HEK293T (cell line): Measurements from ENCODE around the gene MAD1L1.
"Not testable (repeated sequence)": the region's sequence is repeated elsewhere in the genome, so short reads cannot be mapped to it uniquely, and the experiment has no call there.

Experiments used
- CTCF ChIA-PET: fragments of 350-600 bp; formaldehyde crosslinking; extraction: SDS; loops from one replicate; lab custom pipeline; 2021; ENCODE audit warnings: antibody characterized with exemption, inconsistent platforms; lab: Yijun Ruan, JAX
- POLR2A ChIA-PET: fragments of 350-600 bp; formaldehyde crosslinking; extraction: SDS; loops from one replicate; lab custom pipeline; 2020; ENCODE audit warnings: antibody characterized with exemption, inconsistent platforms; lab: Yijun Ruan, JAX
- DNase-seq: peaks from one replicate; pipeline ENCODE4 v3.0.0; 2012; ENCODE audit warnings: mixed read lengths; ENCODE audit errors: extremely low spot score
- ARNT ChIP-seq: fragments of 450-650 bp; IDR thresholded peaks from 2 replicates; pipeline ENCODE4 v1.6.1; 2017; ENCODE audit warnings: mild to moderate bottlenecking
- BHLHE40 ChIP-seq: fragments of 450-650 bp; IDR thresholded peaks from 2 replicates; pipeline ENCODE4 v1.6.1; 2016; ENCODE audit warnings: mild to moderate bottlenecking, moderate library complexity, borderline replicate concordance
- CTBP1 ChIP-seq: fragments of 450-650 bp; IDR thresholded peaks from 2 replicates; pipeline ENCODE4 v1.6.1; 2016; ENCODE audit warnings: borderline replicate concordance
- ELF4 ChIP-seq: fragments of 450-650 bp; IDR thresholded peaks from 2 replicates; pipeline ENCODE4 v1.6.1; 2017; ENCODE audit warnings: antibody characterized with exemption
- FOXA1 ChIP-seq: fragments of 450-650 bp; IDR thresholded peaks from 2 replicates; pipeline ENCODE4 v1.6.1; 2016; ENCODE audit warnings: mild to moderate bottlenecking
- FOXK2 ChIP-seq: fragments of 450-650 bp; IDR thresholded peaks from 2 replicates; pipeline ENCODE4 v1.6.1; 2016; ENCODE audit warnings: mild to moderate bottlenecking
- FOXM1 ChIP-seq: fragments of 450-650 bp; IDR thresholded peaks from 2 replicates; pipeline ENCODE4 v1.6.1; 2017; ENCODE audit warnings: mild to moderate bottlenecking, borderline replicate concordance
- HDGF ChIP-seq: fragments of 450-650 bp; IDR thresholded peaks from 2 replicates; pipeline ENCODE4 v1.6.1; 2017; ENCODE audit warnings: antibody characterized with exemption, borderline replicate concordance
- L3MBTL2 ChIP-seq: fragments of 450-650 bp; conservative IDR thresholded peaks from 2 replicates; pipeline ENCODE4 v1.6.1; 2016; ENCODE audit warnings: mild to moderate bottlenecking
- LEF1 ChIP-seq: fragments of 450-650 bp; IDR thresholded peaks from 2 replicates; pipeline ENCODE4 v1.6.1; 2017; ENCODE audit warnings: mild to moderate bottlenecking, borderline replicate concordance
- NFRKB ChIP-seq: fragments of 450-650 bp; IDR thresholded peaks from 2 replicates; pipeline ENCODE4 v1.6.1; 2016; ENCODE audit warnings: mild to moderate bottlenecking, moderate library complexity
- PKNOX1 ChIP-seq: fragments of 450-650 bp; IDR thresholded peaks from 2 replicates; pipeline ENCODE4 v1.6.1; 2016
- SP1 ChIP-seq: fragments of 450-650 bp; IDR thresholded peaks from 2 replicates; pipeline ENCODE4 v1.6.1; 2017
- SUZ12 ChIP-seq: fragments of 450-650 bp; IDR thresholded peaks from 2 replicates; pipeline ENCODE4 v1.6.1; 2016; ENCODE audit warnings: mild to moderate bottlenecking
- TARDBP ChIP-seq: fragments of 450-650 bp; IDR thresholded peaks from 2 replicates; pipeline ENCODE4 v1.6.1; 2016
- ZNF384 ChIP-seq: fragments of 450-650 bp; IDR thresholded peaks from 2 replicates; pipeline ENCODE4 v1.6.1; 2016

The MAD1L1 gene

GRCh38 chr7:1997537-1998076, 235.1 kb downstream of the MAD1L1 start:
- TF ChIP-seq PKNOX1: no peak
- TF ChIP-seq BHLHE40: no peak
- TF ChIP-seq L3MBTL2: no peak
- no peak for TF ChIP-seq ELF4
- no peak for TF ChIP-seq FOXK2
- TF ChIP-seq SP1: no peak
- TF ChIP-seq LEF1: no peak
- no peak for TF ChIP-seq SUZ12
- TF ChIP-seq ARNT: no peak
- no peak for TF ChIP-seq HDGF
- TF ChIP-seq FOXM1: no peak
- no peak for TF ChIP-seq FOXA1
- no peak for TF ChIP-seq TARDBP
- TF ChIP-seq ZNF384: no peak
- no peak for TF ChIP-seq CTBP1
- TF ChIP-seq NFRKB: no peak
- ChIA-PET CTCF (no interaction called here), POLR2A (no interaction called here)
- DNase-seq: no peak

GRCh38 chr7:1996816-1997215, 235.9 kb downstream of the MAD1L1 start:
- ChIA-PET CTCF (no interaction called here), POLR2A (no interaction called here)
- DNase-seq: no peak
- TF ChIP-seq NFRKB: no peak
- no peak for TF ChIP-seq PKNOX1
- TF ChIP-seq SUZ12: no peak
- TF ChIP-seq SP1: no peak
- TF ChIP-seq TARDBP: no peak
- no peak for TF ChIP-seq BHLHE40
- no peak for TF ChIP-seq FOXA1
- TF ChIP-seq HDGF: no peak
- no peak for TF ChIP-seq LEF1

GRCh38 chr7:1995911-1996420, 236.8 kb downstream of the MAD1L1 start:
- DNase-seq, POLR2A ChIA-PET, CTCF ChIA-PET: not testable (repeated sequence)

- TF ChIP-seq PKNOX1: no peak
- no peak for TF ChIP-seq FOXM1
- no peak for TF ChIP-seq HDGF
- ChIA-PET POLR2A (no interaction called here), CTCF (no interaction called here)
- DNase-seq: no peak
Observed at GRCh38 chr7:1995426-1995825, 237.3 kb downstream of the MAD1L1 start.

- CTCF ChIA-PET: no interaction called here
Observed at GRCh38 chr7:1994931-1995330, 237.8 kb downstream of the MAD1L1 start.

More at GRCh38 chr7:1994931-1995330, 237.8 kb downstream of the MAD1L1 start:
- POLR2A ChIA-PET: no interaction called here
- no peak for DNase-seq
- TF ChIP-seq FOXK2: no peak
- TF ChIP-seq LEF1: no peak
- no peak for TF ChIP-seq SP1
- TF ChIP-seq ARNT: no peak
- TF ChIP-seq ELF4: no peak
- TF ChIP-seq PKNOX1: no peak
- no peak for TF ChIP-seq FOXM1
- TF ChIP-seq NFRKB: no peak
- no peak for TF ChIP-seq TARDBP
